ENCODE measurements around the gene MYO3A. TPM values are rescaled to one million over a fixed set of nuclear protein-coding genes. Genes with fewer than 3 reads are reported as not detected.
"Not testable (repeated sequence)": the region's sequence is repeated elsewhere in the genome, so short reads cannot be mapped to it uniquely, and the experiment has no call there.

Gene MYO3A
- total RNA-seq, 1 donor from 2014 or later, result not detected

DNA sequence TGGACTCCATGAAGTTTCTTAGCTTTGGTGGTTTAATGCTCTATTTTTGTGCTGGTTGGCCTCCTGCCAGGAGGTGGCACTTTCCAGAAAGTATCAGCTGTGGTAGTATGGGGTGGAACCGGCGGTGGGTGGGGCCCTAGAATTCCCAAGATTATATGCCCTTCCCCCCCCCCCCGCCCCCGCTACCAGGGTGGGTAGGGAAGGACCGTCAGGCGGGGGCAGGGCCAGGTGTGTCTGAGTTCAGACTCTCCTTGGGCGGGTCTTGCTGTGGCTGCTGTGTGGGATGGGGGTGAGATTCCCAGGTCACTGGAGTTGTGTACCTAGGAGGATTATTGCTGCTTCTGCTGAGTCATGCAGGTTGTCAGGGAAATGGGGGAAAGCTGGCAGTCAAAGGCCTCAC, 146.9 kb downstream of the MYO3A start:
- intact Hi-C loops (cut with micrococcal nuclease), result not testable (repeated sequence)

DNA sequence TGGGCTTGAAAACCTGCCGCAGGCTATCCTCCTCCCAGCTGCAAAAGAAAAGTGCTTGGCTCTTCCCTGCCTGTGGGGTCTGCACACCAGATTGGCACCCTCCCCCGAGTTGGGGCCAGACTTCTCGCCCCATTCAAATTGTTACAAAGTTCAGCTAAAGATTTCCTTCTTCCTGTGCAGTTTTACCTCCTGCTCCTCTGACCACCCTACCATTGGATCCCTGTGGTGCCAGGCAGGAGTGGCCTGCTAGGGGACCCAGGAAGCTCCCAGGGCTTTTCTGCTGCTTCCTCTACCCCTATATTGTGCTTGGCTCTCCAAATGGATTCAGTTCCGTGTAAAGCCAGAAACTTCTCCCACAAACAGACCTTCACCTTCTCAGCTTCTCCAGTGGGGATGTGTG, 147.4 kb downstream of the MYO3A start:
- intact Hi-C loops (cut with micrococcal nuclease), result no loop called here

GRCh38 chr10:26085549-26085948, 151.5 kb downstream of the MYO3A start:
- intact Hi-C loops (cut with micrococcal nuclease), result no loop called here

DNA sequence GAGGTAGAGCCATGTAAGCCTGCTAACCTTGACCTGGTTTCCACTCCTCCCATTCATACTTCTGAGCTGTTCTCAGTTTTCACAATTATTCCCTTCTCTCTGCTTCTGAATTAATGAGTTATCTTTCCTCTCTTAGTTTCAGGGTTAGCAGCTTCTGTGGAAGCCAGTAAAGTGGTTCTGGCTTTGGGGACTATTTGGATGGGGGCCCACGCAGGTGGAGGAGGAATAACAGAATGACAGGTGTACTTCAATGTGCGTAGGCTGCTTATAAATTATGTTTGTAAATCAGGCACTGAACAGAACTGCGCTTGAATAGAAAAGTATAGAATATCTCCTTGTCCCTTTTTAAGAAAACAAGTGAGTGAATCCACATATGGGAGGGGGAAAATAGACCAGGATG, 153.6 kb downstream of the MYO3A start:
- intact Hi-C loops (cut with micrococcal nuclease), result no loop called here

DNA sequence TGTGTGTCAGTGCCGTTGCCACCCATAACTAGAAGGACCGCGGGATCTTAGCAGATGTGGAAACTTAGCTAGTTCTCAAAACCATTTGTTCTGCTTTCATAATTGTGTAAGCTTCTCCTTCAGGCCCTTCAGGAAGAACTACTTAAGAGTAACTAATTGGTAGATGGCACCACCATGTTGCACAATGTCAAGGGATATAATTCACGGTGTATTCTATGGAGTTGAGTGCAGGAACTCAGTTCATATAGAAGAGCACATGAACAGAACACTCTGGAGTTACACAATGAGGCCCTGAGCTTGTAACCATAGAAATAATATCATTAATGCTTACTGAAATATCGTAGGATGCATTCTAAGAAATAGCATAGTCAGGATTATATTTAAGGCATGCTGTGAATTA, 156.0 kb downstream of the MYO3A start:
- intact Hi-C loops (cut with micrococcal nuclease), result no loop called here

GRCh38 chr10:26090762-26091161, 156.7 kb downstream of the MYO3A start:
- intact Hi-C loops (cut with micrococcal nuclease), result no loop called here

DNA sequence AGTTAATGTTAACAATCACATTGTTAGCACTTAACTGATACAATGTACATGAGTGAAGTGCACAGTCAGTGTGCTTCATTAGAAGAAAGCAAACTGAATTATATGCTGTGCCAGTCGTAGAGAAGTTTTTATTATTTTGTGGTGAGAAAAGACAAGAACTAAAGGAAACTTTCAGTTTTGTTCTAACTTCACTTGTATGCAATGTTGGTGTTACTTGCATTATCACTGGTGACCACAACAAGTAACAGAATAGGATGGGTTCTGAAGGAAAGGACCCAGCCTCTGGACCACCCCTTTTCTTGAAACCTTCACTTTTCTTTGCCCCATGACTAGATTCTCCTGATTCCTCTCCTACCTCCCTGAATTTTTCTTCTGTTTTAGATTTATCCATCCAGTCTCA, 159.2 kb downstream of the MYO3A start:
- intact Hi-C loops (cut with micrococcal nuclease), result no loop called here

GRCh38 chr10:26095781-26096180, 161.8 kb downstream of the MYO3A start:
- intact Hi-C loops (cut with micrococcal nuclease), result no loop called here

DNA sequence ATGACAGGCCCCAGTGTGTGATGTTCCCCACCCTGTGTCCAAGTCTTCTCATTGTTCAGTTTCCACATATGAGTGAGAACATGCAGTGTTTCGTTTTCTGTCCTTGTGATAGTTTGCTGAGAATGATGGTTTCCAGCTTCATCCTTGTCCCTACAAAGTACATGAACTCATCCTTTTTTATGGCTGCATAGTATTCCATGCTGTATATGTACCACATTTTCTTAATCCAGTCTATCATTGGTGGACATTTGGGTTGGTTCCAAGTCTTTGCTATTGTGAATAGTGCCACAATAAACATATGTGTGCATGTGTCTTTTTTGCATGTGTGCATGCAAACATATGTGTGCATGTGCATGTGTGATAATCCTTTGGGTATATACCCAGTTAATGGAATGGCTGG, 163.5 kb downstream of the MYO3A start:
- intact Hi-C loops (cut with micrococcal nuclease), result not testable (repeated sequence)

GRCh38 chr10:26112532-26112931, 178.5 kb downstream of the MYO3A start:
- intact Hi-C loops (cut with micrococcal nuclease), result no loop called here

GRCh38 chr10:26138613-26139012, 204.6 kb downstream of the MYO3A start:
- intact Hi-C loops (cut with micrococcal nuclease), result no loop called here

GRCh38 chr10:26156019-26156418, 222.0 kb downstream of the MYO3A start:
- intact Hi-C loops (cut with micrococcal nuclease), result no loop called here

DNA sequence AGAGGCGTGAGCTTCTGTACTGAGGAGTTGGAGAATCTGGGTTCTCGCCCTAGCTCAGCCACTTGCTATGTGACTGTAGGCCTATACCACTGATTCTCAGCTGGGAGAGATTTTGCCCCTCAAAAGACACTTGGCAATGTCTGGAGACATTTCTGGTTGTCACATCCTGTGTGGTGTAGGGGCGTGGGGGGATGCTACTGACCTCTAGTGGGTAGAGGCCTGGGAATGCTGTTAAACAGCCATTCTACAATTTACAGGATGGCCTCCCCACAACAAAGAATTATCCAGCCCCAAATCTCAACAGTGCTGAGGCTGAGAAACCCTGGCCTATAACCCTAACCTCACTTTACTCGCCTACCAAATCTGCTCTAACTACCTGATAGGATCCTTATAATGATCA, 223.7 kb downstream of the MYO3A start:
- intact Hi-C loops (cut with micrococcal nuclease), result no loop called here

DNA sequence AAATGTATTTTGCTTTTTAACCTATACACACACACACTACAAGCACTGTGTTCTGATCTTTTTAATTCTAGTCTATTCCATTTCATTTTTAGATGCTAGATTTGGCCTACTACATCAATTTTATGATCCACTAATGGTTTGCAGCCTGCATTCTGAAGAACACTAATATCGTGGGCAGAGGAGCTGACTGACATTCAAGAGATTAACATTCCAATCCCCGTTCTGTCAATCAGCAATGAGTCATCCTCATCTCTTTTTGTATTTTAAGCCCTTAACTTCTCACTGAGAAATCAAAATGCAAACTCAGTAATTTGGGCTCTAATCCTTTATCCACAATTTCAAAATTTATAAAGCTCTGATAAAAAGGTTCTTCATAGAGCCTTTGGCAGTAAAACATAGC, 235.4 kb downstream of the MYO3A start:
- intact Hi-C loops (cut with micrococcal nuclease), result no loop called here

DNA sequence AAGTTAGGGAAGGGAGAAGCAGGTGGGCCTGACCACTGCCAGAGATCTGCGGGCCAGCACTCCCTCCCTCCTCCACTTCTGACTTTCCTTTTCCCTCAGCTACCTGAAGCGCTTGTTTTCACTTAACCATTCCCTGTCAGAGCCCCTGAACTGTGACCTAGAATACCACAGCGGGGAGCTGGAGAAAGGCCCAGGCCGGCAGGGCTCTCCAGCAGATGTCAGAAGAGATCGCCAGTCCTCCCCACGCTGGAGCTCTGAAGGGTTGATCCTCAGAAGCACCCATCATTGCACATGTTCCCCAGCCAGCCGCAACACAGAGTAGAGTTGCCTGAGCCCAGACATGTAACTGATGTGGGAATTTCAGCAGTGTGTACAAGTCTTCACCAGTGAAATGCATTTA, 238.1 kb downstream of the MYO3A start:
- intact Hi-C loops (cut with micrococcal nuclease), result no loop called here

GRCh38 chr10:26173837-26174236, 239.8 kb downstream of the MYO3A start:
- intact Hi-C loops (cut with micrococcal nuclease), result no loop called here

GRCh38 chr10:26177341-26177740, 243.3 kb downstream of the MYO3A start:
- intact Hi-C loops (cut with micrococcal nuclease), result no loop called here

DNA sequence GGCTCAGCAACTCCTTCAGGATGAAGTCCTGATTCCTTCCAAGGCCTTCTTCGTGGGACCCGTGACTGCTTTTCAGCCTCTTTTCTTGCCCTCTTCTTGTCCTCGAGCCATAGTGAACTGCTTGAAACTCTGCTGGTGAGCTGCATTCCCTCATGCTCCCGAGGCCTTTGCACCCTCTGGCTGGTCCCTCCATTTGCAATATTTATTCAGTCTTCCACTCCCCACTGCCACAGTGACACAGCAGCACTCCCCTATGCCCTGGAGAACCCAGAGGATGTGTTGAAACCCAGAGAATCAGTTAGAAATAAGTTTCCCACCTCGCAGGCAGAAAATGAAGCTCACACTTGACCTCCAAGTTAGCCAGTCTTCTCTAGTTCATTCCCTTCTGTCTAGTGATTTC, 260.2 kb downstream of the MYO3A start:
- intact Hi-C loops (cut with micrococcal nuclease), result no loop called here

- intact Hi-C loops (cut with micrococcal nuclease), result no loop called here
These were observed 263.2 kb downstream of the MYO3A start for GRCh38 chr10:26197248-26197647.

GRCh38 chr10:26198119-26198518, 264.1 kb downstream of the MYO3A start:
- intact Hi-C loops (cut with micrococcal nuclease), result no loop called here

DNA sequence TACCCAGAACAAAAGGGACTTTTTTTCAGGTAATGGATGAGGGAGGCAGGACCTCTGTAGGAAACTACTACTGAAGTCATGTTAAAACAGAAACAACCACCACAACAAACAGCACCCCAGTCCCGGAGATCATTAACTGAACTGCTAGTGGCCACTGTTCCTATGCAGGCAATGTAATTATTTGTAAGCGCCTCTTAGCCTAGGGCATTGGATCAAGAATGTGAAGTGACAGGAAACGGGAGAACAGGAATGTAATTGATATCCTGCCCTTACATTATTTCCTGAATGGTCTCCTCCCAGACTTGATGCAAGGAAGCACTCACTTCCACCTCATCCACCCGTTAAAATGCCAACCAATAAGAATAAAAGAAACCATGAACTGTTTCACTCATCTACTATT, 265.8 kb downstream of the MYO3A start:
- intact Hi-C loops (cut with micrococcal nuclease), result no loop called here

DNA sequence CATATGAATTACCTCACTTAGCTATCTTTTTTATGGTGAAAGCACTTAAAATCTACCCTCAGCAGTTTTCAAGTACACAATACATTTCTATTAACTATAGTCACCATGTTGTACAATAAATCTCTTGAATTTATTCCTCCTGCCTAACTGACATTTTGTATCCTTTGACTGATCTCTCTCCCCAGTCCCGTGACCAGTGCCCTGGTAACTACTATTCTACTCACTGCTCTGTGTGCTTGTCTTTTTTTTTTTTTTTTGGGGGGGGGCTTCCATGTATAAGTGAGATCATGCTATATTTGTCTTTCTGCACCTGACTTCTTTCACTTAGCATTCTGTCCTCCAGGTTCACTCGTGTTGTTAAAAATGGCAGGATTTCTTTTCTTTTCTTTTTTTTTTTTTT, 271.2 kb downstream of the MYO3A start:
- intact Hi-C loops (cut with micrococcal nuclease), result no loop called here

GRCh38 chr10:26211781-26212444, 277.9 kb downstream of the MYO3A start:
- intact Hi-C loops (cut with micrococcal nuclease), result no loop called here

DNA sequence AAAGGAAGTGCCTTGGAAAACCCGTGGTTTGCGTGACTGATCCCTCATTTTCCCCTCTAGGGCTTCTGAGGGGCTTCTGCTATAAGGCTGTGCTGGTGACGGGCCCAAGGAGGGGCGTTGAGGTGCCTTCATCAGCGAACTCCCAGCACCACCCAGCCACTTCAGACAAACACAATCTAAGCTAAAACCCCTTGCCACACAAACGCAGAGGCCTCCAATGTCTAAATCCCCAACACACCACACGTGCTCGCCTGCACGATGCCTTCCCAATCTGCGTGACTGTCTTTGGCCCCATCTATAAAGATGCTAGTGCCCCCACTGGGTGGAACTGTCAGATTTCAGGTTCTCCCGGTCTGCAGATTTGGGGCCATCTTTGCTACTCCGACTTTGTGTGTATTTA, 278.5 kb downstream of the MYO3A start:
- intact Hi-C loops (cut with micrococcal nuclease), result no loop called here

All from T-helper 1 cell treated with Interleukin-12 subunit alpha and Interleukin-12 subunit beta and Interleukin-4 antibody, amounts not matched to agents 30 ng/mL and 1 ng/mL, for 36 hours (primary cell).